ENCODE results near the gene ZFP69. TPM values are rescaled to one million over a fixed set of nuclear protein-coding genes. Genes with fewer than 3 reads are reported as not detected.

ZFP69 gene
- total RNA-seq, 4 donors from 2014 or later = 0.13 to 0.41 (median 0.29) TPM; not detected in 1

DNA sequence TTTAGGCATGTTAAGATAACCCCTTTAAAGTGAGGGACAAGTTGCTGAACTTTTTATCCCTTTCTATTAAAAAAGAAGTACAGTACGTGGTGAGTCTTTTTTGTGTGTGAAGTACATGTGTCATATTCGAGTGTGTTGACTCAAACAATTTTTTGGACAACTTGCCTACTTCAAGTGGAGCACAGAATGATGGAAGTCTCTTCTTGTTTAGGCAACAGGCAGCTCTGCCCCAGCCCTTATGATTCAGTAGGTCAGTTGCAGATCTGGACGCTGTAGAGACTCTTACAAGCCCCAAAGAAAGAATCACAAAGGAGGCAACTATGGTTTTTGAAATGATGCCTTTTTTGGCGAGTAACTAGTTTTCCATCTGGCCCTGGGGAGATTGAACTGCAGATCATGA, 41.2 kb upstream of the ZFP69 start:
- no peak overlapping the region for H3K4me3 ChIP-seq
- TF ChIP-seq, protein P1, sequence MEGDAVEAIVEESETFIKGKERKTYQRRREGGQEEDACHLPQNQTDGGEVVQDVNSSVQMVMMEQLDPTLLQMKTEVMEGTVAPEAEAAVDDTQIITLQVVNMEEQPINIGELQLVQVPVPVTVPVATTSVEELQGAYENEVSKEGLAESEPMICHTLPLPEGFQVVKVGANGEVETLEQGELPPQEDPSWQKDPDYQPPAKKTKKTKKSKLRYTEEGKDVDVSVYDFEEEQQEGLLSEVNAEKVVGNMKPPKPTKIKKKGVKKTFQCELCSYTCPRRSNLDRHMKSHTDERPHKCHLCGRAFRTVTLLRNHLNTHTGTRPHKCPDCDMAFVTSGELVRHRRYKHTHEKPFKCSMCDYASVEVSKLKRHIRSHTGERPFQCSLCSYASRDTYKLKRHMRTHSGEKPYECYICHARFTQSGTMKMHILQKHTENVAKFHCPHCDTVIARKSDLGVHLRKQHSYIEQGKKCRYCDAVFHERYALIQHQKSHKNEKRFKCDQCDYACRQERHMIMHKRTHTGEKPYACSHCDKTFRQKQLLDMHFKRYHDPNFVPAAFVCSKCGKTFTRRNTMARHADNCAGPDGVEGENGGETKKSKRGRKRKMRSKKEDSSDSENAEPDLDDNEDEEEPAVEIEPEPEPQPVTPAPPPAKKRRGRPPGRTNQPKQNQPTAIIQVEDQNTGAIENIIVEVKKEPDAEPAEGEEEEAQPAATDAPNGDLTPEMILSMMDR (IDR thresholded peaks at IDR 0.05 in 4 of 5, conservative IDR thresholded peaks at IDR 0.05 in 1 of 5) = no peak
- TF ChIP-seq POLR2A (IDR thresholded peaks at IDR 0.05) = no peak
- DNase-seq (no peak), ATAC-seq (no peak)
- H3K4me1 ChIP-seq = no peaks in the 10 kb centered on the region
- H3K27me3 ChIP-seq = no peaks in the 10 kb centered on the region
- in situ Hi-C loops (cut with MboI; ENCODE audit: low sequenced_read_pairs in 4 of 4) = no loop called here
- H3K9me3 ChIP-seq = no peaks in the 10 kb centered on the region
- H3K36me3 ChIP-seq = no peaks in the 10 kb centered on the region
- no peak overlapping the region for H3K27ac ChIP-seq
- intact Hi-C loops (cut with DNase I; ENCODE audit: low total_unique reads) = no loop called here

DNA sequence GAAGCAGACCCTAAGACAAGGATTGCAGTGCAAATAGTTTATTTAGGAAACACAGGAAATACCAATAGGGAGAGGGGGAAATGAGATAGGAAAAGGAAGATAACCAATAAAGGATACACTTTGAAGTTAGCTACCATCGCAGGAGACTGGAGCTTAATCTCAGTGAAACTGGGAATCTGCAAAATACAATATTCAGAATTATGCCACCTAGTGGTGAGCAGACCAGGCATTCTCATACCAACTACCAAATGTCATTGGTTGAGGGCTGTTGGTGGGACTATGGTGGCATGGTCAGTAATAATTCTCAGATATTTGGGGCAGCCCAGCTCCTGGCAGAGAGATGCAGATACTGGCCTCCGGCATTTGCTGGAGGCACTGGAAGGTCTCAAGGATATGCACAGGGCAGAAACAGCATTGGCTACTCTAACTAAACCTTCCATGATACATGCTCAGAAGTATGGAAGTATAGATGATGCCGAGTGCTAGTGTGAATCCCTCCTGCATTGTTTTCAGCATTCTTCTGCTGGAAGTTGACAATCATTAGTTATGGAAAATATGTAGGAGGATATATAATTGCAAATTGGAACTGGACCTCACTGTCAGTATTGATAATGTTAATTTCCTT, 38.6 kb upstream of the ZFP69 start:
- no peaks in the 10 kb centered on the region for H3K9me3 ChIP-seq
- H3K36me3 ChIP-seq = no peaks in the 10 kb centered on the region
- in situ Hi-C loops (cut with MboI; ENCODE audit: low sequenced_read_pairs in 4 of 4) (no loop called here), intact Hi-C loops (cut with DNase I; ENCODE audit: low total_unique reads) (no loop called here)
- H3K27me3 ChIP-seq = no peaks in the 10 kb centered on the region
- ATAC-seq = no peak
- no peak overlapping the region for H3K4me3 ChIP-seq
- no peak overlapping the region for H3K27ac ChIP-seq
- no peaks in the 10 kb centered on the region for H3K4me1 ChIP-seq
- no peak for TF ChIP-seq POLR2A (IDR thresholded peaks at IDR 0.05)
- TF ChIP-seq, protein P1 (IDR thresholded peaks at IDR 0.05 in 4 of 5, conservative IDR thresholded peaks at IDR 0.05 in 1 of 5) = peak in 3 of 5 experiments; percentile 14 to 47 (median 20)
- DNase-seq = no peak

DNA sequence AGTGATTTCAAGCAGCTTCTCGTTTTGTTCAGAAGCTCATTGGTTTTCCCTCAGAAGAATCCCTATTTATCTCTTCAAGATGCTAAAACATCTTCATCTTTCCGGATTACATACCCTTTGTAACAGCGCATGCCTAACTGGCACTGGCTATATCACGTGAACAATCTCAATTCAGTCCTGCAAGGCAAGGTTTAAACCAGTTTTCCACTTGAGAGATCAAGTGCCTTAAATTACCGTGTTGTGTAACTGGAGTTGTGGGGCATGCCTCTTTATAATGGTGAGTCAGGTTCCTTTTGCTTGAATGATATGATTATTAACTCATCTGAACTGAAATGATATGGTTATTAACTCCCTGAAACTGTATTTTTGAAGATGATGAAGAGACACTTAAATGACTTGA, 37.8 kb upstream of the ZFP69 start:
- H3K27me3 ChIP-seq = no peaks in the 10 kb centered on the region
- no peak for TF ChIP-seq POLR2A (IDR thresholded peaks at IDR 0.05)
- TF ChIP-seq, protein P1 (IDR thresholded peaks at IDR 0.05 in 4 of 5, conservative IDR thresholded peaks at IDR 0.05 in 1 of 5) = no peak
- ATAC-seq = no peak
- no peak overlapping the region for H3K4me3 ChIP-seq
- H3K4me1 ChIP-seq = no peaks in the 10 kb centered on the region
- no peaks in the 10 kb centered on the region for H3K9me3 ChIP-seq
- no peak overlapping the region for H3K27ac ChIP-seq
- no peak for DNase-seq
- in situ Hi-C loops (cut with MboI; ENCODE audit: low sequenced_read_pairs in 4 of 4) (no loop called here), intact Hi-C loops (cut with DNase I; ENCODE audit: low total_unique reads) (no loop called here)
- no peaks in the 10 kb centered on the region for H3K36me3 ChIP-seq

DNA sequence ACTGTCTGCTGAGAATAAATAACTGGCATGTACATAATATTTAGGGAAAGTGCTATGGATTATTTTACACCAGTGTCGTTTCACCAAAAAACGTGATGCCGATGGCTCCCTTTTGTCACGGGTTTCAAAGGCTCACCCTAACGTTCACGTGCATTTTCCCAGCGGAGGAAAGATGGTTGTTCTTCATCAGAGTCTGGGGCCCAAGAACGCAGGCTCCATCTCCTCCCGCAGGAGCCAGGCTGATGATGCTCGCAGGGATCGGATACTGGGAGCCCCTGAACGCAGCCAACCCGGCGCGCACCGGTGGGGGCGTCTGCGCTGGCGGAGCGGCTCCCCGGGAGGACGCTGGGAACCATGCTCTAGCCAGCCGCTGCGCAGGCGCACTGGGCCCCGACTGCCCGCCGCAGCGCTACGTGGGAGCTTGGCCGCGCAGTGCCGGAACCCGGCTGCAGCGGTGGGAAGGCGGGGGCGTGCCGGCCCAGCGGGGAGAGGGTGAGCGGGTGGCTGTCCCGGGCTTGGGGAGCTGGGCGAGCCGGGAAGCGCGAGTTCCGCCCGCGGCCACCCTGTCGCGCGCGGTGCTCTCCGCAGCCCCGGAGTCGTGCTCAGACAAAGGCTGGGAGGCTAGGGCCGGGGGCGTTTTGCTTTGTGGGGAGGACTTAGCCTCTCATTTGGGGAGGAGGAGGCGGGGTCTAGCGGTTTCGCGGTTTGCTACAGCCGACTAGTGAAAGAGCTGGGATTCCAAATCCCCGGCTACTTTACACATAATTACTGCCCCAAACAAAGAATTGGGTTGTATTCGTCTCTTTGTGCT, 27.2 kb upstream of the ZFP69 start, which contains the start of gene ZFP69B:
ZFP69B (plus strand) TSS at position 793 of the 811 bp plus-strand sequence. CDS start 486 bp downstream, outside the sequence.
- Histone ChIP-seq H3K9me3 (no peaks in the 10 kb centered on the region), H3K36me3 (no peaks in the 10 kb centered on the region), H3K4me3 (peak within 1 kb of the TSS; percentile 62 to 72 (median 66)), H3K27ac (peak within 1 kb of the TSS; percentile 8 to 54 (median 46)), H3K27me3 (no peaks in the 10 kb centered on the region), H3K4me1 (peaks cover 4 to 6% of the 10 kb centered on the region in 2 donors)
- ATAC-seq = peak; percentile 86 to 92
- peak; percentile 56 to 69 for DNase-seq
- intact Hi-C loops (cut with DNase I; ENCODE audit: low total_unique reads) = loop anchor here (1.0 kb wide), 1 partner anchor 58 kb away; the partner anchor contains the start of gene EXO5
- in situ Hi-C loops (cut with MboI; ENCODE audit: low sequenced_read_pairs in 4 of 4) = no loop called here
- TF ChIP-seq, protein P1 (IDR thresholded peaks at IDR 0.05 in 4 of 5, conservative IDR thresholded peaks at IDR 0.05 in 1 of 5) = no peak
- peak; percentile 24 to 36 for TF ChIP-seq POLR2A (IDR thresholded peaks at IDR 0.05)

Measured in gastrocnemius medialis (tissue), 4 donors.